HG02981 (cell line): ENCODE data around the gene ROR2.

Experiments used
- ATAC-seq: cut with Tn5 transposase; IDR thresholded peaks from one replicate; pipeline ENCODE4 v1.9.1; 2021; ENCODE audit warnings: mild to moderate bottlenecking, moderate library complexity; ENCODE audit not compliant: unreplicated experiment

Gene ROR2

DNA sequence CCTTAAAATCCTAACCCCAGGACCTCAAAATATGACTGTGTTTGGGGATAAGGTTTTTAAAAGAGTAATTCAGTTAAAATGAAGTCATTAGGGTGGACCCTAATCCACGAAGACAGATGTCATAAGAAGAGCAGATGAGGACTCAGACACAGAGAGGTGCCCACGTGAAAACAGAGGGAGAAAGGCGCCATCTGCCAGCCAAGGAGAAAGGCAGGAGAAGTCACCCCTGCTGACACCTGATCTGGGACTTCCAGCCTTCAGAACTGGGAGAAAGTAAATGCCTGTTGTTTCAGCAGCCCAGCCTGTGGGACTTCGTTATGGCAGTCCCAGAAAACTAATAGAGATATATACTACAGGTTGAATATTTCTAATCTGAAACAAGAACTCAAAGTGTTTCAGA is 67.4 kb downstream of the ROR2 start:
- no peak for ATAC-seq

DNA sequence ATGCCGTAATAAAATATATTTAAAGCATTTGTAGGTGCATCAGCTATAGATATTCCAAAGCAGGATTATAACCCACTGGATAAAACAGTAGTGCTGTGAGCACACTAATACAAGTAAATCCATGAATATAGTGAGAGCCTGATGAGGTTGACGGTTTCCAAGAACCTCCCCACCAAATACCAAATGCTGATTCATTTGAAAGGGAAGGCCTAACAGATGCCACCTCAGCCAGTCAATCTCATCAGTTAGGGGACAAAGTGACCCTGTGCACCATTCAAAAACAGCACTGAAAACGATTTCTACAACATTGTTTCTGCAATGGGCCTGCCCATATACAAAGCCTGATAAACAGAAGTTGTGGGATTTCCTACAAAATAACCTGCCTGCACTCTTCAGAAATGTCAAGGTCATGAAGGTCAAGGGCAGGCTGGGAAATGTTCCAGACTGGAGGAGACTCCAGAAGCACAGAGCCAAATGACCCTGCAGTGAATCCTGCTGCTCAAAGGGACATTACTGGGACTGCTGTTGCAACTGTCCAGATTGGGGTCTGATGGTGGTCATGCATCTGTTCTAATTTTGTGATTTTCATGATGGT is 69.6 kb downstream of the ROR2 start:
- no peak for ATAC-seq

DNA sequence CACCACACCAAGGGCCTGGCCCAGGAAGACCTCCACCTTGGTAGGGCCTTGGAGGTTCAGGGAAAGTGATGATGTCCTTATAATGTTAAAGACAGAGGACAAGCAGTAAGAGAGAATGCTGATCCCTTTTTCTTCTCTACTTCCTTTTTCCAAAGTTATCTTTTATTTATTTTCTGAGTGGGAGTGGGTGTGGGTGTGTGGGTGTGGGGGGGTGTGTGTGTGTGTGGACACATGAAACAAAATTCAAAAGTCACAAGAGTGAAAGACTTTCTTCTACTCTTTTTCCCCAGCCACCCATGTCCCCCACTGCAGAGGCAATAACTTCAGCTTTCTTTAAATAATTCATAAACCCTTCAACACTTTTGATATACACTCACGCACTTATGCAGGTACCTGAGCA is 70.8 kb downstream of the ROR2 start:
- no peak for ATAC-seq

DNA sequence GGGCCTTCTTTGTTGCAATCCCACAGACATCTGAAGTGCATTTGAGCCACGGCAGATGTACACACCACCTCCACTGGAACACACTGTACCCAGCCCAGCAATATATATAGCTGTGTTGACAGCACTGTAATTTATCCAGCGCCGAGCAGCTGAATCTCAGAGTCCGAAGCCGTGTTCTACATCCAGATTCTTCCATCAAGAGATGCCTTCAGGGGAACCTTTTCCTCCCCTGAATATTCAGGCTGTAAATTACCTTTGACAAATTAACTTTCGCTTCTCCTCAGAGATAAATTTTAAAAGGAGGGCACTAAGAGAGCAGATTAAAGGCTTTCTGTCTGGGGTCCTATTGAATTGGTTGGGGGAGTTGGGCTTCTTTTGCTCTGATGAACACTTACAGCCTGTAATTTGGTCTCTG is 76.4 kb downstream of the ROR2 start:
- no peak for ATAC-seq

DNA sequence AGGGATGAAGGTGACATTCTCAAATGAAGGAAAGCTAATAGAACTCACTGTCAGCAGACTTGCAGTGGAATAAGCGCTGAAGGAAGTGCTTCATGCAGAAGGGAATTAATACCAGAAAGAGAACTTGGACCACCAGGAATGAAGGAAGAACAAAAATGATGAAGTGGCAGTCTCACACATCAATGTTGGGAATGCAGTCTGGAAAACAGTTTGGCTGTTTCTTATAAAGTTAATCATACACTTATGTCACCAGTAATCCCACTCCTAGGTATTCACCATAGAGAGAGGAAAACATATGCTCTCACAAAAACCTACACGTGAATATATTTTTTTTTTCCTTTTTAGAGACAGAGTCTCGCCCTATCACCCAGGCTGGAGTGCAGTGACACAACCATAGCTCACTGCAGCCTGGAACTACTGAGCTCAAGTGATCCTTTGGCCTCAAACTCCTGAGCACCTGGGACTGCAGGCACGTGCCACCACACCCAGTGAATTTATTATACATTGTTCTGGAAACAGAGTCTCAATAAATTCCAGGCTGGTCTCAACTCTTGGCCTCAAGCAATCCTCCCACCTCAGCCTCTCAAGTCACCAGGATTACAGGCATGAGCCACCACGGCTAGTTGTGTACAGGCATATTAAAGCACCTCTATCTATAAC is 81.2 kb downstream of the ROR2 start:
- no peak for ATAC-seq

DNA sequence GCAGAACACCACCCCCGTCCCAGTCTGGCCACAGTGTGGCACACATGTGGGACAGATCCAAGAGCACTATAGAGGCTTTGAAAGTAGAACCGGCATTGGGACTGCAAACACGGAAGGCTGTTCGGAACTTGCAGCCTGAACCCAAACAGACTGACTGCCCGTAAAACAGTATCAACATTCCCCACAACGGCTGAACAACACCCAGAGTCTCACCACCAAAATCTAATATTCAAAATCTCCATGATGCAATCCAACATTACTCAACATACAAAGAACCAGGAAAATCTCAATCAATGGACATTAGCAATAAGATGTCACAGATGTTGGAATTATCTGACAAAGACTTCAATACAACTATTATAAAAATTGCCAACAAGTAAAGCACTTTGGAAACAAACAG is 82.3 kb downstream of the ROR2 start:
- no peak for ATAC-seq

DNA sequence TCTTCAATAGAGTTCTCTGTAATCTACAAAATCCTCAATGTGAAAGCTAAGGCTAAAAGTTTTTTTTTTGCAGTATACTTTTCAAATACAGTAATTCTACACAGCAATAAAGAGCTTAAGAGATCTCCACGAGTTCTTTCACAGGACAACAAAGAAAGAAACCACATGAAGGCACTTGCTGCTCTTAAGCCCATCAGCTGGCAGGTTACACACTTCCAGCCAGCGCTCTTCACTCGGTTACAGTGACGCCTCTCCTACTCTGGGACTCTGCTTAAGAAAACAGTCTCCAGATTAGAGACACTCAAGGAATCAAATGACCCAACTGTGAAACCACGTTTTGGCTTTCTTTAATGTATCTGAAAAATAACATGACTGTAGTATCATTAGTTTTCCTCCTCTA is 85.0 kb downstream of the ROR2 start:
- no peak for ATAC-seq

DNA sequence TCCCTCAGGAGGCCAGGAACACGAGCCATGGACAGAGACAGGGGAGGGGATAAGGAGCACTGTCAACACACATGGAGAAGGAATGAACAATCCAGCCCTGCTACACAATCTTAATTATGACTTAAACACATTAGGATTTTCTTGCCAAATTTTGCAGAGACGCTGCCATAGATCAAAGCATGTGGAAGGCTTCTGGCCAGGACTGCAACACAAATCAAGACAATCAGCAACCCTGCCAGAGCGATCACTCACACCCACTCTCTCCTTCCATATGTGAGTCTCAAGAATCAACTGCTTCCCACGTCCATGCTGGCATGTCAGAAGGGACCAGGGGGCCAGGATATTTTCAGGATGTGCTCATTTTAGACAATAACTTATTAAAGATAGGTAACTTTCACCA is 85.6 kb downstream of the ROR2 start:
- no peak for ATAC-seq

DNA sequence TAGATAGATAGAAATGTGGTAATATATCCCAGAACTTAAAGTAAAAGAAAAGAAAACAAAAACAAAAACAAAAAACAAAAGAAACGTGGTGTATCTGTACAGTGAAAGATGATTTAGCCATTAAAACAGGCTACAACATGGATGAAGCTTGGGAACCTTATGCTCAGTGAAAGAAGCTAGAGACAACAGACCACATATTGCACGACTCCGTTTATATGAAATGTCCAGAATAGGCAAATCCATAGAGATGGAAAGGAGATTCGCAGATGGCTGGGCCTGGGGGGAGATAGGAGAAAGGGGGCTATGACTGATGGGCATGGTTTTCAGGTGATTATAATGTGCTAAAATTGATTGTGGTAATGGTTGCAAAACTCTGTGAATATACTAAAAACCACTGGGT is 86.6 kb downstream of the ROR2 start:
- ATAC-seq, result no peak

DNA sequence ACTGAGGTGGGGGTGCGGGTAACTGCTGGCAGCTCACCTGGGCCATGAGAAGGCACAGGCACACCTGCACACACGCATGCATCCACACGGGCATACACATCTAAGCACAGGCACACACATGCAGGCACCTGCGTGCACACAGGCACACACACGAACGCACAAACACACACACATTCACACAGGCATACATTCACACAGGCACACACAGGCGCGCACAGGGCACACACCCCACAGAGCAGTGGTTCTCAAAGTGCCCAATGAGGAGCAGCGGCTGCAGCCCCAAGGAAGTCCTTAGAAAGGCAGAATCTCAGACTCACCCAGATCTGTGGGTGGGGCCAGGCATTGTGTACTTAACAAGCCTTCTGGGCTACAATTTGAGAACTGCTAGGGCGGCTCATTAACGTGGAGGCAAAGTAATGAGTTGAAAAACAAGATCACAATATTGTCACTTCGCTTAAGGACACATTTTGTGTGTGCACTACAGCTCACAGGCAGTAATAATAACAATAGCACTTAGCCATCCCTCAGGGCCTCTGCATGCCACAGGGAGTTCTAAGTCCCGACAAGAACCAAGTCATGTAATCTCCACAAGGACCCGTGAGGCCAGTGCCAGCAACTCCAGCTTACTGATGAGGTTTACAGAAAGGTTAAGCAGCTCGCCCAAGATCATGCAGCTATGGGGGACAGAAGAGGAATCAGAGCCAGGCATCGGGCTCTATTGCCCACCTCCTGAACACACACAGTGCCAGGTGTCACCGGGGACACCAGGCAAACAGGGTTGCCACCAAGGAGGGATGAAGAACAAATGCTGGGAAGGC is 91.6 kb downstream of the ROR2 start:
- ATAC-seq, result no peak

DNA sequence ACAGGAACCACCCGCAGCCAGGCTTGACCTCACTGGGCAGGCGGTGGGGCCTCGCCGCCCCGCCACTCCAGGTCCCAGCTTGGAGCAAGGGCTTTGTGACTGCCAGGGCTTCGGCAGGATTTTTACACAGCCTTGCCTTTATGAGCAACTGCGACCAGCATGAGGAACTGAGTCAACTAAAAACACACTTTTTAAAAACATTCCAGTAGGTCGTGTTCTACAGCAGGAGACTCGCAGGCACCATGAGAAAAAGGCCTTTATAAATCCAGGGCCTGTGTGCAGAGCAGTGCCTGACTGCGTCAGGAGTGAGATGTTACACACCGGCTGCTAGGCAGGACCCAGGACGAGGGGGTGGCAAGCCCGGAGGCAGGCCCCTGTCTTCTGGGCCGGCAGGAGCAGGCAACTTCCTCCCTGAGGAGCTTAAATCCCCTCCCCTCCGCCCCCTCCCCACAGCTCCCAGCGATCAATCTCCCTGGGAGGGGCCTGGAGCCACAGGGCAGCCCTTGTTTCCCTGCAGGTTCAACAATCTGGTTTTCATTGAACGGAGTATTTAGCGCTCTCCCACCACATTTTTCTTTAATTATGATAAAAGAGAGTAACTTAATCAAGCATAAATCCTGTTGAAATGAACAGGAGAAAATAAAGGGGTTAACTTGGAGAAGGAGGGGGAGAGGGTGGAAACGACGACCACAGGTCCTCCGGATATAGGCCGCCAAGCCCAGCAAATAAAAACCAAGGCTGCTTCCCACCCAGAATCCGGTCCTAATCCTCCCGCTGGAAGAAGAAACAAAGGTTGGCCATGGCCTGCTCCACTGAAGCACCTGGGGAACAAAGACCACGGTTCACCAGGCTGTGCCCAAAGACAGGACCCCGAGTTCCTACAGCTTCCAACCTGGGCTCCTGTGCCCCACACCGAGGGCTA is 92.5 kb downstream of the ROR2 start:
- ATAC-seq, result no peak

DNA sequence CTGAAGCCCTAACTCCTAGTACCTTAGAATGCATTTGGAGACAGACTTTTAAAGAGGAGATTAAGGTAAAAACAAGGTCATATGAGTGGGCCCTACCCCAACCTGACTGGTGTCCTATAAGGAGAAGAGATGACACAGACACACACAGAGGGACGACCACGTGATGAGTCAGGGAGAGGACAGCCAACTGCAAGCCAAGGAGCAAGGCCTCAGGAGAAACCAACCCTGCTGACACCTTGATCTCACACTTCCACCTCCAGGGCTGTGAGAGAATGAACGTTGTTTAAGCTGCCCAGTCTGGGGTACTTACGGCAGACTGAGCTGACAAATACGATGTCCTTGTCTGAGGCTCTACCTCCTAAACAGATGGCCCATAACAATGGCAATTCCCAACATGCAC is 93.6 kb downstream of the ROR2 start:
- ATAC-seq, result no peak

DNA sequence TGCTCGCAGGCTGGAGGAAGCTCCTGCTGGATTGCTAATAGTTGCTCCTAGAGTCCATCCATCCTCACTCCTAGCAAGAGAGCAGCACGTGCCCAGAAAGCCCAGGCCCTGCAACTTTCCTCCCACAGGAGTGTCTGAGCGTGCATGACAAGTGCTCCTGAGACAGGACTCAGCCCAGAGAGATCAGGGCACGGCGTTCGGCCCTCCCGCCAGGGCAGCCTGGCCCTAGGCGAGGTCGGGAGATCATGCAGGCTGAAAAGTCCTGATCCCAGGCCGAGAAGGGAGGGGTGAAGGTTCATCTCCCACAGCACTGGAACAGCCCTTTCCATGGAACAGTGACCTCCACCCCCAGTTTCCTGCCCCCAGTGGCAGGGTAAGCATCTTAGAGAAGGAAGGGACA is 94.8 kb downstream of the ROR2 start:
- ATAC-seq, result no peak

DNA sequence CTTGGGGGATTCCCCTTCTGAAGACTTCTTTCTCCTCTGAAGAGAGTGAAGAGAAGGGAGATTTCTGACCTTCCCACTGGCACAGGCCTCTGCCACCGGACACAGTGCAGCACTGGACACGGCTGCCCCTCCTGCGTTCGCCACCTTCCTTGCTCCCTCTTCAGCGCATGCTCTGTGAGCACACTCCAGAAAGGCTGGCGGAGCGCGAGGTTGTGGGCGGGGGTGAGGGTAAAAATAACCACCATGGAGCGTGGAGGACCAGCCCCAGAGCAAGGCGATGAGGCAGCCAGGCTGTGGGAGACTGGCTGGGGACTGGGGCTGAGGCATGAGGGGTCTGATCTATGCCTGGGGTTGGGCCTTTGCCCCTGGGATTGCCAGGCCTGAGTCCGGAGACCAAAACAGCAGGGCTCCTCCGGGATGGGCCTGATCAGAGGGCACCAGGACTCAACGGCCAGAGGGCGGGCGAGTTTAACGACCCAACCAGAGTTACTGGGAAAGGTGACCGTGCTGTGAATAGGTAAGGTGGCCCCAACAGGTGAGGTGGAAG is 97.2 kb downstream of the ROR2 start:
- ATAC-seq, result no peak

DNA sequence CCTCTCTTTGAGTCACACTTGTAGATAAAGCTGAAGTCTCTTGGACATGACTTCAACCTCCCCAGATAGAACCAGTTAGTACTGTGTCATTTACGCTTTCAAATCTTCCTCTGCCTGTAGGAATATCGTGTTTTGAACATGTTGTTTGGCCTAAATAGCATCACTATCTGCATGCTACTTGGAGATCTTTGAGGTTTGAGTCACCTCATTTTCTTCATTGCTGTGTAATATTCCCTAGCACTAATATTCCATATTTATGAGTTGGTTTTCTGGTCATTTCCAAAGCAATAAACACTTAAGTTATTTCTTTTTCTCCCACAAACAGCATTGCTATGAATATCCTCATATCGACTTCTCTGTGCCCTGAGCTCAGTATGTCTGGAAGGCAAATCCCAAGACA is 100.3 kb downstream of the ROR2 start:
- no peak for ATAC-seq

DNA sequence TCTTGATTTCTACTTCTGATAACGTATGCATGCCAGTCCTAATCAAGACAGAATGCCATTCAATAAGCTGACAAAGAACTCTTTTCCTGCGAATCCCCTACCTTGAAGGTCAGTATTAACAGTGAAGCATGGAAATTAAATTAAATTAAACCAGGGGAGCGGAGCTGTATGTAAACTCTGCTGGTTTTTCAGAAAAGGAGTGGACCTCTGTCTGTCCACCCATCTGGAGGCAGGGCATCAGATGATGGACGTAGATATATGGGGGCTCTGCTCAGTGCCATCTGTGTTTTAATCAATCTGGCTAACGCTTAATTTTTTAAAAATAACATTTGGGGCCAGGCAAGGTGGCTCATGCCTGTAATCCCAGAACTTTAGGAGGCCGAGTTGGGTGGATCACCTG is 101.9 kb downstream of the ROR2 start:
- no peak for ATAC-seq

DNA sequence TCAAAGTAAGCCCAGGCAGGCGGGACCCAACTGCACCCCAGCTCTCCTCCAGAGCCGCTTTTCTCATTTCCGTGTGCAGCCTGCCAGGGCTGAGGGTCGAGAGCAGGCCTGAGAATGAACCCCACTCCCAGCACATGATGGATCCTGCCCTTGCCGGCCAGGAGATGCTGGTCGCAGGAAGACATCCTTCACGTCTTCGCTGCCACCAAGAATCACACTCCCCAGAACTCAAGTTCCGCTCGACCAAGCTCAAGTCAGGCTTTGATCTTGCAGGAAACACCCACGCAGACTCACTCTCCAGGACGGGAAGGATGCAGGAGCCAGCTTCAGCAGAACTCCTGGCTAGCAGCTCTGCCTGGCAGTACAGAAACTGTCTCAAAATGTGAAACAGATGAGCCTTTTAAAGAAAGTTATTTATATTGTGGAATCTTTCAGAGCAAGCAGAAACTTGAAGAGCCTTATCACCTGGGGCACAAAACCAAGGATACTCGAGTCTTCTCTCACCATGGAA is 102.4 kb downstream of the ROR2 start:
- no peak for ATAC-seq

DNA sequence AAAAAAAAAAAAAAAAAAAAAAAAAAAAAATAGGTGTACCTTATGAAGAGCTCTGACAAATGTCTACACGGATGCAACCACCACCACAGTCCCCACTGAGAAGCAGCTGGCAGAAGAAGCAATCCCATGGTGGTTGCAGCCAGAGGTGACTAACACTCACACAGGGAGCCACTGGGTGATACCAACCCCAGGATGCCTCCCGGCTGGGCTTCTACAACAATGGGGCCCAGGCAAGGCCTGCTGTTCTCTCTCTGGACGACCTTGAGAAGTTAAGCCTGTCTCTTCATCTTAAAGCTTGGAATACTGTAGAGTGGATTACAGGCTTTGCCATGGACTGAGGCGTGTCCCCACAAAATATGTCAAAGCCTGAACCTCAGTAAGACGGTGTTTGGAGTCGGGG is 104.1 kb downstream of the ROR2 start:
- ATAC-seq, result no peak

DNA sequence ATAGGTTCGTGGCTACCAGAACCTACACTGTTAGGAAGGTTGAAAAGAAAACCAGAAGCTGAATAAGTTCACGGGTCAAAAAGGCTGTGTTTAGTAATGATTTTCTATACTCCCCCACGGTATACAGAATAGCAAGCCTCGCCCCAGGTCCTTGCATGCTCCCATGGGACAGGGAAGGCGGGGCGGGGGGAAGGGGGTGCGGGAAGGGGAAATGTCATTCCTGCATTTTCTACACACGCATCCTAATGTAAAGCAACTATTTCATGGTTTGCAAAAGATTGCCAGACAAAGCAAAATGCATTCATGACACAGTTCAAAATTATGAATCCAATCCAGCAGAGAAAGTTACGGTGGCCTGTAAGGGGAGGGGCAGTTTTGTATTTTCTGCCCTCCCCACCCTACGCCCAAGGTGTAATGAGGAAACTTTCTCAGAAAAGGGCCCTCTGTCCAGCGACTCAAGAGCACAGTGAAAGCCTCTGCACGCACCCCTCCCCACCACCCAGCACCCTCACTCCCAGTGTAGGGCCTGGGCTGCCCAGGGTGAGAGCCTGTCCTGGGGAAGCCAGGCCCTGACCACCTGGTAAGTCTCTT is 105.2 kb downstream of the ROR2 start:
- no peak for ATAC-seq

DNA sequence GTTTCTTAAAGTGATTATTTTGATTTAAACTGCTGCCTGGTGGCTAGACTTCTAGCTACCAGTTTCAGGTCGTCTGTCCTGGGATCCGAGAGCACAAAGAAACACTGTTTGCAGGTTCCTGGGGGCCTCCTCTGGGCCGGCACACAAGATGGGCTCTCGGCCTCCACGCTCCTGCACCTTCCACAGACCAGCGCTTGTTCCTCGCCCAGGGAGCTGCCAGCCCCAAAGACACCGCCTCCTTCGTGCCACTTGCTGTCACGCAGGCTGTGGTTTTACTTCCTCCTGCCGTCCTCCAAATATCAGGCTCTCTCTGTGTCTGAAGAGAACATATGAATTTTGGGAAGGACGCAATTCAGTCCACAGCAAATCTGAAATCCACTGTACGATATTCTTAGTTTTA is 105.8 kb downstream of the ROR2 start:
- no peak for ATAC-seq
